NCI-H460 (cell line): ENCODE measurements around the gene PRDX1. TPM values are rescaled to one million over a fixed set of nuclear protein-coding genes. Genes with fewer than 3 reads are reported as not detected.
"Not testable (repeated sequence)": the region's sequence is repeated elsewhere in the genome, so short reads cannot be mapped to it uniquely, and the experiment has no call there.

Experiments
- DNase-seq: peaks from one replicate; pipeline ENCODE4 v3.0.0-alpha.2; 2016; ENCODE audit warnings: low read depth; ENCODE audit errors: extremely low read depth
- total RNA-seq: library from RNA; depleted of rRNA; stranded (reverse); fragments of >200 nt; shearing (Covaris generic); gene quantifications from 2 replicates; pipeline ENCODE4 v1.2.3, GENCODE V29; 2014

PRDX1 gene
- total RNA-seq, 1 experiment from 2014 or later = 1,917 TPM

- no peak for DNase-seq
Observed at GRCh38 chr1:45507195-45507594, 14.5 kb downstream of the PRDX1 start.

- no peak for DNase-seq
Observed at GRCh38 chr1:45503462-45504360, 18.0 kb downstream of the PRDX1 start.

- no peak for DNase-seq
Observed at GRCh38 chr1:45501505-45501859, 20.2 kb downstream of the PRDX1 start.

- DNase-seq = no peak
Observed at GRCh38 chr1:45499415-45499769, 22.3 kb downstream of the PRDX1 start.

- no peak for DNase-seq
Observed at GRCh38 chr1:45498279-45498678, 23.4 kb downstream of the PRDX1 start.

GRCh38 chr1:45493116-45493697, 28.5 kb downstream of the PRDX1 start:
- DNase-seq = peak; percentile 58

- no peak for DNase-seq
Observed at GRCh38 chr1:45492691-45493090, 29.0 kb downstream of the PRDX1 start.

GRCh38 chr1:45491487-45492260, 30.0 kb downstream of the PRDX1 start:
- DNase-seq = no peak

GRCh38 chr1:45490626-45491486, 30.8 kb downstream of the PRDX1 start, which contains the start of gene TESK2:
TSS of gene TESK2 (minus strand) at chr1:45491163. CDS start at chr1:45457785, 33,378 bp downstream.
- DNase-seq = peak; percentile 97

GRCh38 chr1:45490121-45490625, 31.5 kb downstream of the PRDX1 start:
- DNase-seq = no peak

- not testable (repeated sequence) for DNase-seq
Observed at GRCh38 chr1:45489379-45489778, 32.3 kb downstream of the PRDX1 start.

GRCh38 chr1:45488666-45489377, 32.9 kb downstream of the PRDX1 start:
- DNase-seq = no peak

- no peak for DNase-seq
Observed at GRCh38 chr1:45485949-45486348, 35.7 kb downstream of the PRDX1 start.

GRCh38 chr1:45479039-45479748, 42.5 kb downstream of the PRDX1 start:
- DNase-seq = no peak

- no peak for DNase-seq
Observed at GRCh38 chr1:45478121-45478814, 43.4 kb downstream of the PRDX1 start.

GRCh38 chr1:45477646-45478045, 44.0 kb downstream of the PRDX1 start:
- DNase-seq = no peak

GRCh38 chr1:45474194-45474593, 47.5 kb downstream of the PRDX1 start:
- DNase-seq = not testable (repeated sequence)

GRCh38 chr1:45473302-45473701, 48.4 kb downstream of the PRDX1 start:
- DNase-seq = no peak
